Fibroblast of skin of left quadriceps (primary cell): ENCODE results near the gene SPEG.
"Not testable (repeated sequence)": the region's sequence is repeated elsewhere in the genome, so short reads cannot be mapped to it uniquely, and the experiment has no call there.

ENCODE experiments used
- DNase-seq, 2 experiments: peaks; one replicate each; pipeline ENCODE4 v3.0.0-alpha.2; 2013; ENCODE audit warnings: low read depth in 2 of 2

SPEG gene

DNA sequence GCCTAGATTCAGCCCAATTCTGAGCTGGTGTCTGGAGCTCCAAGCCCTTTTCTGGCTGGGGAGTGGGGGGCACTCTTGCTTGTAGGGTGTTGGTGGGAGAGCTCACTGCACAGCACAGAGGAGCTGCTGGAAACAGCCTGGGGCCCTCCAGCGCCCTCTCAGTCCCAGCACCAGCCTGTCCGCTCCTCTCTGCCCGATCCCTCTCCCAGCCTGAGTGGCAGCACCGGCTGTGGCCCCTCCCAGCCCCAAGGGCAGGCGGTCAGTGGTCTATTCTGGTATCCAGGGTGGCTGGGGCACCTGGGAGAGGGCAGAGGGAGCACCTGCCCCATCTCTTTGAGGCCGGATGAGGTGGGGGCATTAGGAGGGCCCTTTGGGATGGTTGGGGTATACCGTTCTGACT, 29.7 kb upstream of the SPEG start:
- DNase-seq = no peak

- no peak for DNase-seq
Measured at GRCh38 chr2:219405451-219405850, 29.2 kb upstream of the SPEG start.

GRCh38 chr2:219405958-219406860, 28.4 kb upstream of the SPEG start:
- DNase-seq = no peak

DNA sequence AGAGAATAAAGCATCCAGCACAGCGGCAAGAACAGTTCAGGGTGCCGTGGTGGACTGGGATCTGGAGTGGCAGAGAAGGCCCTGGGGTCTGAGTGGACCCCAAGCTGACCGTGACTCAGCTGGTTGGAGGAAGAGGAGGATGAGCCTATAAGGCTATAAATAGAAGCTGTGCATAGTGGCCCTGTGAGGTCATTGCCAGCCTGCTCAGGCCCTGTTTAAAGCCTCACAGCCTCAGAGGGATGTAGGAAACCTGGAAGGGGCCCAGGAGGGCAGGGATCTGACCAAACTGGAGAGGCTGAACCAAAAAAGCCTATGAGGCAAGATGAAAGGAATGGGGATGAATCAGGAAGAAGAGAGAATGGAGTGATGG, 27.8 kb upstream of the SPEG start:
- DNase-seq = peak; percentile 89

DNA sequence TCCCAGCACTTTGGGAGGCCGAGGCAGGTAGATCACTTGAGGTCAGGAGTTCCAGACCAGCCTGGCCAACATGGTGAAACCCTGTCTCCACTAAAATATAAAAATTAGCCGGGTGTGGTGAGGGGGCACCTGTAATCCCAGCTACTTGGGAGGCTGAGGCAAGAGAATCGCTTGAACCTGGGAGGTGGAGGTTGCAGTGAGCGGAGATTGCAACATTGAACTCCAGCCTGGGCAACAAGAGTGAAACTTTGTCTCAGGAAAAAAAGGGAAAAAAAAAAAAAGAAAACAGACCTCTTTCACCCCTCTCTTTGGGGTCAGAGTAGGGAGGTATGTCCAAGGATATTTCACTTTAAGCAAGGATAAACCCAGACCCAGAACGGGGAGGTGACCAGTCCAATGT, 27.3 kb upstream of the SPEG start:
- not testable (repeated sequence) for DNase-seq

DNA sequence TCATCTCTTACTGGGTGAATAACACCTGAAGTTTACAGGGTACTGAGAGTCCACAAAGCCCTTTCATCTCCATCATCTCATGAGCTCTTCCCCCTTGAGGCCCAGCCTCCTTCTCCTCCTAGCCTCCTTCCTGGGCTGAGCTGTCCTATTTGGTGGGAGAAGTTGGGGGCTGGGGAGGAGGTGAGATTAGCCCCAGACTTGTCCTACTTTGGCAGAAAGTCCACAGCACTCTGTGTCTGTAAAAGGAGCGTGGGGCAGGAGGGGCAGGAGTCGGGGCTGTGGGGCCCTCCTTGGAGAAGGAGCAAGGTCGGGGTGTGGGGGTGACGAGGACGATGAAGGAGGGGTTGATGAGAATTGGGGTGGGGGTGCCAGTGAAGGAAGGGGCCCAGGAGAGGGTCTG, 26.4 kb upstream of the SPEG start:
- no peak for DNase-seq

DNA sequence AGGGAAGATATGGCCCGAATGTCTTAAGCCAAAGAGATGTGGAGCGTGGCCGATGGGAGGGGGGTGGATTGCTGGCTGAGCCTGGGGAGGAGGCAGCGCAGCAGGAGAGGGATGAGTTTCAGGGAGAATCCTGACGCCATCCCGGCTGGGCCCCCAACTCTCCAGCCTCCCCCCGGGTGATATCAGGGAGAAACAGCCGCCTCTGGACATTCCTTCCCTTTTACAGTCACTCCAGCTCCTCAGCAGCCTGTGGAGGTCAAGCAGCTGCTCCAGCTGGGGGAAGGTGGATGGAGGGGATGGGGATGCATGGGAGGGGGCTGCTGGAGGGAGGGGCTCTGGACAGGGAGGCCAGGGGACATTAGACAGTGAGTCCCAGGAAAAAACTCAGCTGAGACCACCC, 26.0 kb upstream of the SPEG start:
- no peak for DNase-seq

GRCh38 chr2:219409619-219410018, 25.0 kb upstream of the SPEG start:
- no peak for DNase-seq

DNA sequence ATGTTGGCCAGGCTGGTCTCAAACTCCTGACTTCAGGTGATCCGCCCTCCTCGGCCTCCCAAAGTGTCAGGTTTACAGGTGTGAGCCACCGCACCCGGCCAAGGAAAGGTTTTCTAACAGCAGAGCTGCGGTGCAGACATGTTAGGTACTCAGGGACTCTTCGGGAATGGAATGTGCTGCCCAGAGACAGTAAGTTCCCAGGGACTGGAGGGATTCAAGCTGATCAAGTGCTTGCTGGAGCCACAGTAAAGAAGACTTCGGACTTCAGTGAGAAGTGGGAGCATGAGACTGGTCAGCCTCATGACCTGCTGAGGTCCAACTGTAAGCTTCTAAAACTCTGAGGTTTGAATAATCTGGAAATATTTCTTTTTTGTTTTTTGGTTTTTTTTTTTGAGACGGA, 24.3 kb upstream of the SPEG start:
- no peak for DNase-seq

DNA sequence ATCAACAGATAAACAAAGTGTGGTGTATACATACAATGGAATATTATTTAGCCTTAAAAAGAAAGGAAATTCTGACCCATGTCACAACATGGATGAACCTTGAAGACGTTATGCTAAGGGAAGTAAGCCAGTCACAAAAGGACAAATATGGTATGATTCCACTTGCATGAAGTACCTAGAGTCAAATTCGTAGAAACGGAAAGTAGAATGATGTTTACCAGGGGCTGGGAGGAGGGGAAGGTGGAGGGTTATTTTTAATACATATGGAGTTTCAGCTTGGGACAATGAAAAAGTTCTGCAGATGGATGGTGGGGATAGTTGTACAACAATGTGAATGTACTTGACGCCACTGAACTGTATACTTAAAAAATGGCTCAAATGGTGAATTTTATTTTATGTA, 19.8 kb upstream of the SPEG start:
- no peak for DNase-seq

DNA sequence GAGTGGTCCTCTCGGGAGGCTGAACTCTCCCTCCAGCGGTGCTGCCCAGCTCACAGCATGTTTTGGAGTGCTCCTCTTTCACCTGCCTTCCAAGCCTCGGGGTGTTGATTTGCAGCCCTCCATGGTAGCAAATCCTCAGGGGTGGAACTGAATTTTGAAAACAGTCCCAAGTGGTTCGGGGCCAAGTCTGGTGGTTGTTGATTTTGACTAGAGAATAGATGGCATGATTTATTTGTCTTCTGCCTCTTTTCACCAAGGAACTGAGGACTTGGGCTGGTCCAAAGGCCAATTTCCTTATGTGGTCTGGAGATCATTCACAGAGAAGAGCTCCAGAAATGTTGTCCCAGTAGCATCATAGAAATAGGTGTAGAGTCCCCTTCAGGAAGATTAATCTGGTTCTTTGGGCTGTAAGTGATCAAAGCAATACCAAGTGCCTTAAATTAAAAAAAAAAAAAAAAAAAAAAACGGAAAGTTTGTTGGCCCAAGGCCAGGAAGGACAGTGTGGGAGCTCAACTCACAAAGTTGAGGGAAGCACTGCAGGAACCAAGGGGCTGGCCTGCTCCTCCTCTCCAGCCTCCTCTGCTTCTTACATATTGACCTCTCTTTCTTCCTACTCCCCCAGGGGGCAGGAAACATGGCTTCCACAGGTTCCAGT, 18.9 kb upstream of the SPEG start:
- no peak for DNase-seq

GRCh38 chr2:219416235-219416602, 18.4 kb upstream of the SPEG start:
- DNase-seq = no peak

DNA sequence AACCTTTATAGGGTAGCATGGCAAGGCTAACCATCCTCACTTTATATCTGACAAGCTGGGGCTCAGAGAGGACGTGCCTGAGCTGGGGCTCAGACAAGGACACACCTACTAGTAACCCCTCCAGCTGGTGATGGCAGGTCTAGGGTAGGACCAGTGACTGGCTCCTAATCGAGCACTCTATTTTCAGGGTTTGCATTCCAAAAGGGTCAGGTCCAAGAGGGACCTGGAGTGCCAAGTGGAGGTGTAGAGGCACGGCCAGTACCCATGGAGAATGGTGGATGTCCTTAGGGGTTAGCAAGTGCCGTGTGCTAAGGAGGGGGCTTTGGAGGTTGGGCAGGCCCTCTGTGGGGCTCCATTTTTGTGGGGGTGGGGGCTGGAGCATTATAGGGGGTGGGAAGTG, 17.7 kb upstream of the SPEG start:
- DNase-seq = no peak

- DNase-seq = no peak
Measured at GRCh38 chr2:219417374-219417773, 17.3 kb upstream of the SPEG start.

- no peak for DNase-seq
Measured at GRCh38 chr2:219418155-219419011, 16.3 kb upstream of the SPEG start, which contains the start of gene DES. TSS of gene DES (plus strand) at chr2:219418377. CDS start at chr2:219418463, 86 bp downstream.

- no peak for DNase-seq
Measured at GRCh38 chr2:219419012-219419324, 15.7 kb upstream of the SPEG start.

GRCh38 chr2:219419331-219420197, 15.1 kb upstream of the SPEG start:
- no peak for DNase-seq

GRCh38 chr2:219420687-219421086, 14.0 kb upstream of the SPEG start:
- DNase-seq = no peak

DNA sequence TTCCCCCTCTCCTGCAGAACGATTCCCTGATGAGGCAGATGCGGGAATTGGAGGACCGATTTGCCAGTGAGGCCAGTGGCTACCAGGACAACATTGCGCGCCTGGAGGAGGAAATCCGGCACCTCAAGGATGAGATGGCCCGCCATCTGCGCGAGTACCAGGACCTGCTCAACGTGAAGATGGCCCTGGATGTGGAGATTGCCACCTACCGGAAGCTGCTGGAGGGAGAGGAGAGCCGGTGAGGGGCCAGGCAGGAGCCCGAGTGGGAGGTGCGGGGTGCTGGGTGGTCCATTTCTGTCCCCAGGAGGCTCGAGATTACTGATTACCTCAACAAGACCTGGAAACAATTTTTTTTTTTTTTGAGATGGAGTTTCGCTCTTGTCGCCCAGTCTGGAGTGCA, 13.3 kb upstream of the SPEG start:
- DNase-seq = no peak

DNA sequence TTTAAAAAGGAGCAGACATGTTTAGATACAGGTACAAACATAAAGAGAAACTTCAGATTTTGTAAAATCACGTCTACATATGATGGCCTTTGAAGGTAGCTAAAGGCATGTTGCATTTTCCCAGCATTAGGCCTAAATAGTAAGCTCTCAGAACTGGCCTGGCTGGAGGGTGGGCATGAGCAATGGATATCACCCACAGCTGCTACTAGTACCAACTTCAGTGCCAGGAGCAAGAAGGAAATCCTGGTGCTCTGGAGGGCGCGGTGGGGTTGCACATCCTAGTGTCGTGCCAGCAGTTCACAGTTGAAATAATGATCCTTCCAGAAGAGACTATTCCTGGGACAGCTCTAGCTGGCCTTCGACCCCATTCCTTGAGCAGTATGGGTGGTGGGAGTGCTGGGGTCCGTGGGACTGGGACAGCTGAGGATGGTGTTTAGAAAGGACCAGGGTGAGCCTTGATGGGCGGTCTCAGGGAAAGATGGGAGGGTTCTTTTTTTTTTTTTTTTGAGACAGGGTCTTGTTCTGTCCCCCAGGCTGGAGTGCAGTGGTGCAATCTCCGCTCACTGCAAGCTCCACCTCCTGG, 11.6 kb upstream of the SPEG start:
- DNase-seq = no peak

GRCh38 chr2:219423652-219424377, 10.8 kb upstream of the SPEG start:
- no peak for DNase-seq
